IPS-11a (cell line): ENCODE results near the gene PIGX.

Source experiments
- H3K4me3 ChIP-seq: one replicate; pipeline ENCODE4 v1.5.1; 2013; ENCODE audit warnings: low read depth, low read length, control low read depth

Gene PIGX

GRCh38 chr3:196754091-196754981 is 42.2 kb downstream of the PIGX start:
- no peak overlapping the region for H3K4me3 ChIP-seq

GRCh38 chr3:196756732-196757131 is 44.6 kb downstream of the PIGX start:
- H3K4me3 ChIP-seq: no peak overlapping the region

GRCh38 chr3:196757876-196758739 is 45.9 kb downstream of the PIGX start:
- no peak overlapping the region for H3K4me3 ChIP-seq

- H3K4me3 ChIP-seq: no peak overlapping the region
These were observed 51.0 kb downstream of the PIGX start for GRCh38 chr3:196763179-196763578.

- H3K4me3 ChIP-seq: no peak overlapping the region
These were observed 53.3 kb downstream of the PIGX start for GRCh38 chr3:196765454-196765853.

- no peak overlapping the region for H3K4me3 ChIP-seq
These were observed 58.9 kb downstream of the PIGX start for GRCh38 chr3:196771067-196771466.

- no peak overlapping the region for H3K4me3 ChIP-seq
These were observed 59.9 kb downstream of the PIGX start for GRCh38 chr3:196772102-196772501.

- H3K4me3 ChIP-seq: no peak overlapping the region
These were observed 60.7 kb downstream of the PIGX start for GRCh38 chr3:196772897-196773296.

GRCh38 chr3:196774191-196774820 is 62.1 kb downstream of the PIGX start:
- H3K4me3 ChIP-seq: no peak overlapping the region

- H3K4me3 ChIP-seq: no peak overlapping the region
These were observed 62.8 kb downstream of the PIGX start for GRCh38 chr3:196774848-196775422.

GRCh38 chr3:196775938-196776337 is 63.8 kb downstream of the PIGX start:
- H3K4me3 ChIP-seq: no peak overlapping the region

DNA sequence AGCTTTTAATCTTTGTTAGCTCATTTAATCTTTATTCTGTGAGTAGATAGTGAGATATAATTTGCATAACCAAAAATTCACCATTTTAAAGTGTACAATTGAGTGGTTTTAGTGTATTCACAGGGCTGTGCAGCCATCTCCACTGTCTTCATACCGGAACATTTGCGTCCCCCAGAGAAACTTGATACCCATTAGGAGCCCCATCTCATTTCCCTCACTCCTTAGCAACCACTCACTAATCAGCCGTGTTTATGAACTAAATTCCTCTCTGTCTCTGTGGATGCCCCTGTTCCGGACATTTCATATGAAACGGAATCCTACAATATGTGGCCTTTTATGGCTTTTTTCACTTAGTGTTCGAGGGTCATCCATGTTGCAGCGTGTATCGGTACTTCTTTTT is 65.7 kb downstream of the PIGX start:
- no peak overlapping the region for H3K4me3 ChIP-seq

DNA sequence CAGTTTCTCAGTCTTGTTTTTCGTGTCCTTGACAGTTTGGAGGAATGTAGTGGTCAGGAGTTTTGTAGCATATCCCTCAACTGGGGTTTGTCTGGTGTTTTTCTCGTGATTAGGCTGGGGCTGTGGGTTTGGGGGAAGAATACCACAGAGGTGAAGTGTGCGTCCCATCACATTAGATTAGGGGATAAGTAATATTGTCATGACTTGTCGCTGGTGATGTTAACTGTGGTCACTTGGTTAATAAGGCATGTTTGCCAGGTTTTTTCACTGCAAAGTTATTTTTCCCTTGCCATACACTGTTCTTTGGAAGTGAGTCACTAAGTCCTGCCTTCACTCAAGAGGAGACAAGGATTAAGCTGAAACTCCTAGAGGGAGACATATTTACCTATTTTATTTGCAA is 66.6 kb downstream of the PIGX start:
- H3K4me3 ChIP-seq: no peak overlapping the region

GRCh38 chr3:196782511-196782910 is 70.3 kb downstream of the PIGX start:
- H3K4me3 ChIP-seq: no peak overlapping the region
